ENCODE data around the gene CHCHD3.

CHCHD3 gene

DNA sequence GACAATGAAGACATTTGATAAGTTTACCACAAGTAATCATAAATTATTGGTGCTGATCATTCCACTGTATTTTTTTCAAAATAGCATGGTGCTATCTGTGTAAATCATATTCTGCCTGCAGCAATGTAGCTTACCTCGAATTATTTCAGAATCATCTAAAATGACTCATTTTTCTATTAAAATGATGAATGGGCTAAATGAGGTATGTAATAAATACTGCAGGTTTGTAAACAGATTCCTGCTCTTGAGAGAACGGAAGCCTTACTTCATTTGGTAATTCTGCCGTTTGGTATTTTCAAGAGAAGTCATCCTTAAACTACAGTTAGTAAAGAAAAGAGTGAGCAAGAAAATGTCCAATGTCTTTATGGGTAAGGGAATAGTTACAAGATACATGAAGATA is 115.9 kb downstream of the CHCHD3 start:
- TF ChIP-seq CTCF (IDR thresholded peaks at IDR 0.05; ENCODE audit: control extremely low read depth, extremely low read depth, low read depth, missing control alignments), result no peak
- ChIA-PET CTCF (interaction anchor here (1.5 kb wide), 2 partner anchors 10 to 11 kb away, joined by 3 read pairs; no protein-coding TSS in a partner anchor), POLR2A (no interaction called here)
- no peak for DNase-seq (ENCODE audit: extremely low spot score)

DNA sequence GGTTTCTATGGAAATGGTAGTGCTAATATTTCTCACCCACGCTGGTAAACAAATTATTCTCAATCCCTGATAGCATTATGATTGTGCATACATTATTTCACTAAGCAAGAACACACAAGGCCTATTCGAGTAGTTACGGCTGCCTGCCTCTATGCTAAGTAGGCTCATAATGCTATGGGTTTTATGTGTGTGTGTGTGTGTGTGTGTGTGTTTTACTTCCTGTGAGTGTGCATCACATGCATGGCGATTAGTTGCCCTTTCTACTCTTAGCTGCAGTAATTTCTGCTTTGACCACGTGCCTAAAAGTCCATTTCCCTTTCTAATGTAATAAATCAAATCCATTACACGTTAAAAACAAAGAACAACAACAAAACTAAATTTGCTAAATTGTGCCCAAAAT is 117.0 kb downstream of the CHCHD3 start:
- DNase-seq (ENCODE audit: extremely low spot score), result no peak
- CTCF ChIA-PET, result no interaction called here
- no peak for TF ChIP-seq CTCF (IDR thresholded peaks at IDR 0.05; ENCODE audit: control extremely low read depth, extremely low read depth, low read depth, missing control alignments)
- POLR2A ChIA-PET, result no interaction called here

GRCh38 chr7:132959891-132960290 is 122.0 kb downstream of the CHCHD3 start:
- ChIA-PET POLR2A (no interaction called here), CTCF (no interaction called here)
- no peak for DNase-seq (ENCODE audit: extremely low spot score)
- no peak for TF ChIP-seq CTCF (IDR thresholded peaks at IDR 0.05; ENCODE audit: control extremely low read depth, extremely low read depth, low read depth, missing control alignments)

DNA sequence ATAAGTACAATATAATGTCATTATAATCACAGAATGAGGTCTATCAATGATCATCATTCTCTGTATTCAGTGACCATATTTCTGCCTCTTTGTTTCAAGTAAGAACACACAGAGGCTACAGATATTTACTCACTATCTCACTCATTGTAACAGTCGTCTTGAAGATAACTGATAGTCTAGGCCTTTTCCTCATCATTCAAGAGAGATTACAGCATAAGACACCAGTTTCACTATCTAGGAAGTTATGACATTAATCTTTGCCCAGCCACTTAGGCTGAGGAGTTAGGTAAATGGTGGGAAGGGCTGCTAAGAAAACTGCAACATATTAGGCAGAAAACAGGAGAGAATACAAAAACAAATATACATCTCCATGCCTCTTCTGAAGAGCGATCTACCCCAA is 125.3 kb downstream of the CHCHD3 start:
- no peak for TF ChIP-seq CTCF (IDR thresholded peaks at IDR 0.05; ENCODE audit: control extremely low read depth, extremely low read depth, low read depth, missing control alignments)
- POLR2A ChIA-PET, result no interaction called here
- no peak for DNase-seq (ENCODE audit: extremely low spot score)
- CTCF ChIA-PET, result no interaction called here

GRCh38 chr7:132953468-132953867 is 128.4 kb downstream of the CHCHD3 start:
- POLR2A ChIA-PET, result no interaction called here
- DNase-seq (ENCODE audit: extremely low spot score), result no peak
- no peak for TF ChIP-seq CTCF (IDR thresholded peaks at IDR 0.05; ENCODE audit: control extremely low read depth, extremely low read depth, low read depth, missing control alignments)
- CTCF ChIA-PET, result interaction anchor here (1.1 to 1.4 kb wide), 2 partner anchors 12 to 39 kb away, joined by 4 read pairs; no protein-coding TSS in a partner anchor

GRCh38 chr7:132950725-132951124 is 131.2 kb downstream of the CHCHD3 start:
- POLR2A ChIA-PET, result no interaction called here
- CTCF ChIA-PET, result no interaction called here

More at GRCh38 chr7:132950725-132951124, 131.2 kb downstream of the CHCHD3 start:
- no peak for TF ChIP-seq CTCF (IDR thresholded peaks at IDR 0.05; ENCODE audit: control extremely low read depth, extremely low read depth, low read depth, missing control alignments)
- DNase-seq (ENCODE audit: extremely low spot score), result no peak
